ENCODE measurements around the gene ISLR2.

DNA sequence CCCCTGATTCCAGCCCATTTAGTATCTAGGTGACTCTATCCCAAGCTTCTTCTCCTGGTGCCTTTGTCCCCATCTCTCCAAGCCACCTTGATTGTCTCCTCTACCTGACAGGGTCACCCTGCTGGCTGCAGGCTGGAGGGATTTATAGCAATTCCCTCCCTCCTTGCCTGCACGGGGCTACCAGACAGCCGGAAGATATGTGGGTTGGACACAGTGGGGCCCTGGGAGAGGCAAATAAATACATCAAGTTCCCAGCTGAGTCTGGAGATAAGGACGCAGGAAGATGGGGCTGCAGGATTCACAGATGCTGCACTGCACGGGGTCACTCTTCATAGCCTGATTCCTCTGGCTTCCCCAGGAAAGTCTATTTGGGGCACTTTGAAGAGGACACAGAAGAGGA lies 9.3 kb upstream of the ISLR2 start:
- no peak for TF ChIP-seq CEBPB (IDR thresholded peaks at IDR 0.05; ENCODE audit: low read depth)
- TF ChIP-seq, protein P1, sequence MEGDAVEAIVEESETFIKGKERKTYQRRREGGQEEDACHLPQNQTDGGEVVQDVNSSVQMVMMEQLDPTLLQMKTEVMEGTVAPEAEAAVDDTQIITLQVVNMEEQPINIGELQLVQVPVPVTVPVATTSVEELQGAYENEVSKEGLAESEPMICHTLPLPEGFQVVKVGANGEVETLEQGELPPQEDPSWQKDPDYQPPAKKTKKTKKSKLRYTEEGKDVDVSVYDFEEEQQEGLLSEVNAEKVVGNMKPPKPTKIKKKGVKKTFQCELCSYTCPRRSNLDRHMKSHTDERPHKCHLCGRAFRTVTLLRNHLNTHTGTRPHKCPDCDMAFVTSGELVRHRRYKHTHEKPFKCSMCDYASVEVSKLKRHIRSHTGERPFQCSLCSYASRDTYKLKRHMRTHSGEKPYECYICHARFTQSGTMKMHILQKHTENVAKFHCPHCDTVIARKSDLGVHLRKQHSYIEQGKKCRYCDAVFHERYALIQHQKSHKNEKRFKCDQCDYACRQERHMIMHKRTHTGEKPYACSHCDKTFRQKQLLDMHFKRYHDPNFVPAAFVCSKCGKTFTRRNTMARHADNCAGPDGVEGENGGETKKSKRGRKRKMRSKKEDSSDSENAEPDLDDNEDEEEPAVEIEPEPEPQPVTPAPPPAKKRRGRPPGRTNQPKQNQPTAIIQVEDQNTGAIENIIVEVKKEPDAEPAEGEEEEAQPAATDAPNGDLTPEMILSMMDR (IDR thresholded peaks at IDR 0.05 in 2 of 3, conservative IDR thresholded peaks at IDR 0.05 in 1 of 3; ENCODE audit: borderline replicate concordance in 1 of 3, insufficient read depth in 1 of 3, low read depth in 2 of 3, low read length in 2 of 3), result no peak
- TF ChIP-seq EZH2phosphoT487 (IDR thresholded peaks at IDR 0.05; ENCODE audit: borderline replicate concordance), result no peak
